ENCODE results near the gene TRPM3.

DNA sequence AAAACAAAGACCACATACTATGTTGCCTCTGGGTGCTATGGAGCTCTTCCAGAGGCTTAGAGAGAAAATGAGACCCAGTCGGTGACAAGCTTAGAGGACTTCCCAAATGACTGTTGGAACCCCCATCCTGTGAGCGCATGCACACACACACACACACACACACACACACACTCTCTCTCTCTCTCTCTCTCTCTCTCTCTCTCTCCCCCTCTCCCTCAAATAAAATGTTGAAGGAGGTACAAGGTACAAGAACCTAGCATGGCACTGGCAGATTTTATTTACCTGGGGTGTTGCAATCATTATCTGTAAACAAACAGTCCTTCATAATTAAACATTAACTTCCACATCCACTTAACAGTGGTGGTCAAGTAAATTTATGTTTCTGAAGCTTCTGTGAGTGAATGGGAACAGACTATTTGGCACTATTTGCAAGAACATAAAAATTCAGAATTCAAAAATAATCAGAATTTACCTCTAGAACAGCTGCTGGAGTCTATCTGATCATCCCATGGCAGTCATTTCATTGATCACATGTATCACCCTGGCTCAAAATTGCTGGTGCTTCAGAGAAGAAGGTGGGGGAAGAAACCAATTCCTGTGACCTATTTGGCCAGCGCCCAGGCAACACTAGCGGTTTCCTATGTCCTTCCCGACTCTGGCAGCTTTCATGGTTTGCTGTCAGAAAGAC lies 24.9 kb downstream of the TRPM3 start:
- TF ChIP-seq POLR2A (IDR thresholded peaks at IDR 0.05) = no peak
- TF ChIP-seq, protein P1, sequence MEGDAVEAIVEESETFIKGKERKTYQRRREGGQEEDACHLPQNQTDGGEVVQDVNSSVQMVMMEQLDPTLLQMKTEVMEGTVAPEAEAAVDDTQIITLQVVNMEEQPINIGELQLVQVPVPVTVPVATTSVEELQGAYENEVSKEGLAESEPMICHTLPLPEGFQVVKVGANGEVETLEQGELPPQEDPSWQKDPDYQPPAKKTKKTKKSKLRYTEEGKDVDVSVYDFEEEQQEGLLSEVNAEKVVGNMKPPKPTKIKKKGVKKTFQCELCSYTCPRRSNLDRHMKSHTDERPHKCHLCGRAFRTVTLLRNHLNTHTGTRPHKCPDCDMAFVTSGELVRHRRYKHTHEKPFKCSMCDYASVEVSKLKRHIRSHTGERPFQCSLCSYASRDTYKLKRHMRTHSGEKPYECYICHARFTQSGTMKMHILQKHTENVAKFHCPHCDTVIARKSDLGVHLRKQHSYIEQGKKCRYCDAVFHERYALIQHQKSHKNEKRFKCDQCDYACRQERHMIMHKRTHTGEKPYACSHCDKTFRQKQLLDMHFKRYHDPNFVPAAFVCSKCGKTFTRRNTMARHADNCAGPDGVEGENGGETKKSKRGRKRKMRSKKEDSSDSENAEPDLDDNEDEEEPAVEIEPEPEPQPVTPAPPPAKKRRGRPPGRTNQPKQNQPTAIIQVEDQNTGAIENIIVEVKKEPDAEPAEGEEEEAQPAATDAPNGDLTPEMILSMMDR (IDR thresholded peaks at IDR 0.05) = no peak

All from esophagus squamous epithelium (tissue), 4 donors.